SK-N-SH (cell line): ENCODE results near the gene JAKMIP1. TPM values are rescaled to one million over a fixed set of nuclear protein-coding genes. Genes with fewer than 3 reads are reported as not detected.

Experiments
- CTCF ChIA-PET: fragments of 300-600, 350-600 bp; formaldehyde crosslinking; extraction: SDS; loops from one replicate; lab custom pipeline; 2021; lab: Yijun Ruan, JAX
- POLR2A ChIA-PET: fragments of 350-600 bp; sonication (Branson Sonifier 250); formaldehyde crosslinking; extraction: SDS; loops from one replicate; lab custom pipeline; 2020; ENCODE audit warnings: antibody characterized with exemption, inconsistent platforms; lab: Yijun Ruan, JAX
- DNase-seq: peaks from one replicate; pipeline ENCODE4 v3.0.0; 2012
- H2AFZ ChIP-seq: fragments of 200-600 bp; sonication (generic); 2 replicates; pipeline ENCODE4 v1.8.1; 2016; ENCODE audit warnings: antibody characterized with exemption, mild to moderate bottlenecking, low read depth
- H3F3A ChIP-seq: fragments of 200-600 bp; sonication (generic); replicated peaks from 2 replicates; pipeline ENCODE3; 2016; ENCODE audit warnings: antibody characterized with exemption, mild to moderate bottlenecking; ENCODE audit not compliant: insufficient read depth
- H3K27ac ChIP-seq, 2 experiments: fragments of 200-500 bp in 1 of 2; fragments of 200-600 bp in 1 of 2; sonication (Bioruptor generic) in 1 of 2; sonication (generic), shearing (Covaris generic) in 1 of 2; 2 replicates each; pipeline versions ENCODE4 v1.5.1 to v1.6.1; 2014 to 2016; ENCODE audit warnings: low read depth in 2 of 2, inconsistent platforms in 1 of 2, low read length in 1 of 2, mild to moderate bottlenecking in 1 of 2, mixed read lengths in 1 of 2
- H3K27me3 ChIP-seq: fragments of 200-600 bp; sonication (generic), shearing (Covaris generic); 2 replicates; pipeline ENCODE4 v1.6.1; 2016; ENCODE audit warnings: mixed run types; ENCODE audit not compliant: insufficient read depth
- H3K36me3 ChIP-seq, 2 experiments: fragments of 200-500 bp in 1 of 2; fragments of 200-600 bp in 1 of 2; sonication (Bioruptor generic) in 1 of 2; sonication (generic) in 1 of 2; replicated peaks in 1 of 2; 2 replicates each; pipeline versions ENCODE3 to v1.5.1; 2014 to 2016; ENCODE audit warnings: low read length in 1 of 2, mild to moderate bottlenecking in 1 of 2; ENCODE audit not compliant: insufficient read depth in 2 of 2, control insufficient read depth in 1 of 2
- H3K4me1 ChIP-seq, 2 experiments: fragments of 200-500 bp in 1 of 2; fragments of 200-600 bp in 1 of 2; sonication (Bioruptor generic) in 1 of 2; sonication (generic), shearing (Covaris generic) in 1 of 2; 2 replicates each; pipeline versions ENCODE4 v1.5.1 to v1.6.1; 2014 to 2016; ENCODE audit warnings: low read depth in 1 of 2, low read length in 1 of 2, mixed run types in 1 of 2; ENCODE audit not compliant: insufficient read depth in 2 of 2, control insufficient read depth in 1 of 2
- H3K4me2 ChIP-seq: fragments of 200-600 bp; sonication (generic), shearing (Covaris generic); 2 replicates; pipeline ENCODE4 v1.6.1; 2017; ENCODE audit warnings: mixed run types
- H3K4me3 ChIP-seq, 2 experiments: fragments of 200-500 bp in 1 of 2; fragments of 200-600 bp in 1 of 2; sonication (Bioruptor generic) in 1 of 2; sonication (generic), shearing (Covaris generic) in 1 of 2; 2 replicates each; pipeline versions ENCODE4 v1.5.1 to v1.8.1; 2014 to 2016; ENCODE audit warnings: low read depth in 2 of 2, inconsistent platforms in 1 of 2, low read length in 1 of 2, mild to moderate bottlenecking in 1 of 2, mixed read lengths in 1 of 2, moderate library complexity in 1 of 2
- H3K79me2 ChIP-seq: fragments of 200-600 bp; sonication (generic); 2 replicates; pipeline ENCODE4 v1.8.1; 2017; ENCODE audit warnings: mild to moderate bottlenecking; ENCODE audit not compliant: insufficient read depth
- H3K9ac ChIP-seq: fragments of 200-600 bp; sonication (generic); 2 replicates; pipeline ENCODE4 v1.6.1; 2017; ENCODE audit warnings: mixed run types
- H3K9me2 ChIP-seq: fragments of 200-600 bp; sonication (generic); 2 replicates; pipeline ENCODE4 v1.6.1; 2017; ENCODE audit warnings: mixed run types
- H3K9me3 ChIP-seq: fragments of 200-600 bp; sonication (generic); 2 replicates; pipeline ENCODE4 v1.6.1; 2017; ENCODE audit warnings: mixed run types, mild to moderate bottlenecking, moderate library complexity
- H4K20me1 ChIP-seq: fragments of 200-600 bp; sonication (generic); 2 replicates; pipeline ENCODE4 v1.6.1; 2017; ENCODE audit warnings: mild to moderate bottlenecking, mixed run types; ENCODE audit not compliant: insufficient read depth
- ELF1 ChIP-seq: IDR thresholded peaks from 2 replicates; pipeline ENCODE4 v1.4.0; 2012
- EP300 ChIP-seq, 2 experiments: IDR thresholded peaks; 2 replicates each; pipeline versions ENCODE4 v1.4.0 to v1.6.1; 2012; ENCODE audit warnings: borderline replicate concordance in 1 of 2, low read depth in 1 of 2, low read length in 1 of 2
- IRF3 ChIP-seq: fragments of 150-350 bp; IDR thresholded peaks from 2 replicates; pipeline ENCODE4 v1.6.1; 2016; ENCODE audit warnings: mild to moderate bottlenecking, low read depth, low read length
- JUND ChIP-seq: IDR thresholded peaks from 2 replicates; pipeline ENCODE4 v1.4.0; 2012
- MAX ChIP-seq: IDR thresholded peaks from 2 replicates; pipeline ENCODE4 v1.4.0; 2012; ENCODE audit warnings: low read depth
- NFIC ChIP-seq: IDR thresholded peaks from 2 replicates; pipeline ENCODE4 v1.4.0; 2012; ENCODE audit warnings: borderline replicate concordance
- PBX3 ChIP-seq: IDR thresholded peaks from 2 replicates; pipeline ENCODE4; 2012
- RAD21 ChIP-seq: IDR thresholded peaks from 2 replicates; pipeline ENCODE4 v1.6.1; 2012; ENCODE audit warnings: mild to moderate bottlenecking, low read length
- RCOR1 ChIP-seq: fragments of 150-350 bp; IDR thresholded peaks from 2 replicates; pipeline ENCODE4 v1.6.1; 2017; ENCODE audit warnings: antibody characterized with exemption, low read length
- REST ChIP-seq: IDR thresholded peaks from 2 replicates; pipeline ENCODE4 v1.6.1; 2012; ENCODE audit warnings: mild to moderate bottlenecking, low read depth, low read length, moderate library complexity
- SIN3A ChIP-seq: IDR thresholded peaks from 2 replicates; pipeline ENCODE4 v1.6.1; 2012; ENCODE audit warnings: low read depth, mild to moderate bottlenecking, low read length, moderate library complexity, borderline replicate concordance
- TCF12 ChIP-seq: IDR thresholded peaks from 2 replicates; pipeline ENCODE4 v1.4.0; 2012
- TEAD4 ChIP-seq: IDR thresholded peaks from 2 replicates; pipeline ENCODE4 v1.4.0; 2012; ENCODE audit warnings: mild to moderate bottlenecking, borderline replicate concordance; ENCODE audit not compliant: insufficient read depth
- USF1 ChIP-seq: IDR thresholded peaks from 2 replicates; pipeline ENCODE4 v1.4.0; 2012; ENCODE audit warnings: low read depth, borderline replicate concordance
- YY1 ChIP-seq: IDR thresholded peaks from 2 replicates; pipeline ENCODE4 v1.4.0; 2012; ENCODE audit warnings: low read depth, mild to moderate bottlenecking
- WGBS: methylation state at CpG from one replicate; pipeline ENCODE4 v1.1.6; 2017; ENCODE audit warnings: low lambda C conversion rate; 5-methylcytosine and 5-hydroxymethylcytosine counted together
- polyA plus RNA-seq, 3 experiments: library from polyadenylated mRNA; depleted of rRNA; stranded (reverse); fragments of >200 nt; gene quantifications; 2 replicates each; pipeline ENCODE4 v1.2.3, GENCODE V29; 2012

Gene JAKMIP1
- polyA plus RNA-seq, 1 of the 3 experiments (the other 2 are of a cell fraction) = 0.54 TPM

- no peak overlapping the region for H2AFZ ChIP-seq
- ChIA-PET POLR2A (no interaction called here), CTCF (interaction anchor here (0.7 to 5.9 kb wide), 3 partner anchors 8 to 263 kb away, joined by 3 to 50 read pairs (median 3); no protein-coding TSS in a partner anchor)
- H3F3A ChIP-seq = no peaks in the 10 kb centered on the region
- no peak overlapping the region for H3K4me3 ChIP-seq
- no peak overlapping the region for H3K27ac ChIP-seq
- H3K4me2 ChIP-seq = no peak overlapping the region
- DNase-seq = no peak
- no peaks in the 10 kb centered on the region for H4K20me1 ChIP-seq
- H3K27me3 ChIP-seq = no peaks in the 10 kb centered on the region
- H3K79me2 ChIP-seq = no peaks in the 10 kb centered on the region
- H3K4me1 ChIP-seq = no peaks in the 10 kb centered on the region
- 40% methylated on average over 9 of the region's 14 CpGs for WGBS
- H3K9ac ChIP-seq = no peak overlapping the region
- TF ChIP-seq IRF3 (no peak), REST (no peak), RAD21 (no peak), NFIC (no peak), TCF12 (no peak), USF1 (no peak), YY1 (no peak), ELF1 (no peak), RCOR1 (no peak), PBX3 (no peak), MAX (no peak), TEAD4 (no peak), EP300 (IDR thresholded peaks at IDR 0.05; ENCODE audit: borderline replicate concordance in 1 of 2, low read depth in 1 of 2, low read length in 1 of 2) (no peak), SIN3A (no peak), JUND (no peak)
- H3K9me2 ChIP-seq = no peaks in the 10 kb centered on the region
- H3K9me3 ChIP-seq = peaks cover 9% of the 10 kb centered on the region
- H3K36me3 ChIP-seq = no peaks in the 10 kb centered on the region
Measured at GRCh38 chr4:5988086-5988845, 212.1 kb downstream of the JAKMIP1 start.
